WI38 (cell line): ENCODE data around the gene GARRE1.
"Not testable (repeated sequence)": the region's sequence is repeated elsewhere in the genome, so short reads cannot be mapped to it uniquely, and the experiment has no call there.

Source experiments
- H3K4me3 ChIP-seq: 2 replicates; pipeline ENCODE4 v1.5.1; 2011; ENCODE audit warnings: low read depth, mild to moderate bottlenecking, control low read depth, low read length
- CTCF ChIP-seq: IDR thresholded peaks from 2 replicates; pipeline ENCODE4 v1.5.1; 2012; ENCODE audit warnings: low read depth, mild to moderate bottlenecking, control low read depth, low read length

The GARRE1 gene

GRCh38 chr19:34243876-34244578, 10.3 kb upstream of the GARRE1 start:
- no peak for TF ChIP-seq CTCF
- no peak overlapping the region for H3K4me3 ChIP-seq

GRCh38 chr19:34244611-34245299, 9.6 kb upstream of the GARRE1 start:
- no peak for TF ChIP-seq CTCF
- no peak overlapping the region for H3K4me3 ChIP-seq

GRCh38 chr19:34246340-34246739, 8.0 kb upstream of the GARRE1 start:
- no peak for TF ChIP-seq CTCF
- no peak overlapping the region for H3K4me3 ChIP-seq

- no peak overlapping the region for H3K4me3 ChIP-seq
- TF ChIP-seq CTCF, result no peak
Measured at GRCh38 chr19:34248941-34249340, 5.4 kb upstream of the GARRE1 start.

- not testable (repeated sequence) for H3K4me3 ChIP-seq
Measured at GRCh38 chr19:34253167-34253566, 1.2 kb upstream of the GARRE1 start.

- peak overlapping the region; percentile 78 for H3K4me3 ChIP-seq
Measured at GRCh38 chr19:34253681-34254045, 691 bp upstream of the GARRE1 start.

- peak overlapping the region; percentile 77 for H3K4me3 ChIP-seq
- TF ChIP-seq CTCF, result no peak
Measured at GRCh38 chr19:34254698-34255432, 511 bp downstream of the GARRE1 start.

GRCh38 chr19:34255546-34255945, 1.2 kb downstream of the GARRE1 start:
- no peak for TF ChIP-seq CTCF
- peak overlapping the region; percentile 77 for H3K4me3 ChIP-seq
